ENCODE measurements around the gene HLA-A.

The HLA-A gene

DNA sequence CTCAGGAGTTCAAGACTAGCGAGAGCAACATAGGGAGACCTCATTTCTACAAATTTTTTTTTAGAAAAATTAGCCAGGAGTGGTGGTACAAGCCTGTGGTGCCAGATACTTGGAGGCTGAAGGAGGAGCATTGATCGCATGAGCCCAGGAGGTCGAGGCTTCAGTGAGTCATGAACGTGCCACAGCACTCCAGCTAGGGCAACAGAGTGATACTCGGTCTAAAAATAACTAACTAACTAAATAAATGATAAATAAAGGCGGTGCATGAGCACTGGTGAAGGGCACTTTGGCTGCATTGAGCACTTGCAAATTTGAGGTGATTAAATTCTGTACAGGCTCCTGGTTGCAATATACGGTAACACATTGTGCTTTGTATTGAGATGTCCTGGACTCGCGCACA lies 13.5 kb downstream of the HLA-A start:
- H3K4me2 ChIP-seq (ENCODE audit: low read length), result no peak overlapping the region
- H3K9ac ChIP-seq (ENCODE audit: low read length), result no peak overlapping the region
- no peaks in the 10 kb centered on the region for H3K79me1 ChIP-seq (ENCODE audit: low read length)
- no peak overlapping the region for H3K18ac ChIP-seq (ENCODE audit: low read length)
- DNase-seq, result no peak
- H2BK12ac ChIP-seq (ENCODE audit: low read length), result no peak overlapping the region
- no peak overlapping the region for H3K4me3 ChIP-seq (ENCODE audit: low read depth, low read length)
- no peaks in the 10 kb centered on the region for H3K9me3 ChIP-seq (ENCODE audit: insufficient read depth, low read depth, low read length)
- no peak overlapping the region for H4K12ac ChIP-seq (ENCODE audit: low read depth, low read length)
- H4K91ac ChIP-seq (ENCODE audit: low read depth, low read length), result no peak overlapping the region
- no peak overlapping the region for H2AK5ac ChIP-seq (ENCODE audit: low read length)
- no peaks in the 10 kb centered on the region for H3K79me2 ChIP-seq (ENCODE audit: control insufficient read depth, insufficient read depth, low read length, poor library complexity)
- no CpG with 5 or more reads among the region's 9 CpGs for WGBS (ENCODE audit: extremely low coverage, insufficient coverage, insufficient read length)
- no peak overlapping the region for H2BK5ac ChIP-seq (ENCODE audit: low read depth, low read length, poor library complexity)
- no peaks in the 10 kb centered on the region for H3K4me1 ChIP-seq (ENCODE audit: control insufficient read depth in 1 of 2, insufficient read depth in 2 of 2, low read length in 2 of 2)
- no peak overlapping the region for H4K8ac ChIP-seq (ENCODE audit: low read depth, low read length)
- H3K36me3 ChIP-seq (ENCODE audit: control insufficient read depth in 1 of 2, insufficient read depth in 2 of 2, low read length in 2 of 2), result no peaks in the 10 kb centered on the region
- no peak overlapping the region for H3K14ac ChIP-seq (ENCODE audit: low read length)
- H2BK120ac ChIP-seq (ENCODE audit: insufficient read depth, low read length, poor library complexity), result no peak overlapping the region
- no peak overlapping the region for H3K27ac ChIP-seq (ENCODE audit: low read depth, low read length)
- no peak overlapping the region for H3K23ac ChIP-seq (ENCODE audit: low read length)
- no peak overlapping the region for H2AFZ ChIP-seq (ENCODE audit: insufficient read depth, low read length, poor library complexity)
- H3K4ac ChIP-seq (ENCODE audit: low read depth, low read length), result no peak overlapping the region
- H3K27me3 ChIP-seq (ENCODE audit: insufficient read depth, low read length), result no peaks in the 10 kb centered on the region

DNA sequence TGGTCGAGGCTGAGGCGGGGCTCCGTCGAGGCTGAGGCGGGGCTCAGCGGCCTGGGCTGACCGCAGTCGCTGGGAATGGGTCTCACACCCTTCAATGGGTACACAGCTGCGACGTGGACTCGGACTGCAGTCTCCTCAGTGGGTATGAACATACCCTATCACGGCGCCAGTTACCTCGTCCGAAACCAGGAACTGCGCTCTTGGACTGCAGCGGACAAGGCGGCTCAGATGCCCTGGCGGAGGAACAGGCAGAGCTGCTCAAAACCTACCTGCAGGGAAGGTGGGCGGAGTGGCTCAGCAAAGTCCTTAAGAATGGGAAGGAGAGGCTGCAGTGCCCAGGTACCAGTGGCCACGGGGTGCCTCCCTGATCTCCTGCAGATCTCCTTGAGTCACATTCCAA lies 14.2 kb downstream of the HLA-A start:
- Histone ChIP-seq H3K9ac (ENCODE audit: low read length) (no peak overlapping the region), H4K12ac (ENCODE audit: low read depth, low read length) (no peak overlapping the region), H2BK12ac (ENCODE audit: low read length) (no peak overlapping the region), H3K27ac (ENCODE audit: low read depth, low read length) (no peak overlapping the region), H2BK5ac (ENCODE audit: low read depth, low read length, poor library complexity) (no peak overlapping the region), H3K27me3 (ENCODE audit: insufficient read depth, low read length) (no peaks in the 10 kb centered on the region), H2BK120ac (ENCODE audit: insufficient read depth, low read length, poor library complexity) (no peak overlapping the region), H3K14ac (ENCODE audit: low read length) (no peak overlapping the region), H3K9me3 (ENCODE audit: insufficient read depth, low read depth, low read length) (no peaks in the 10 kb centered on the region), H2AK5ac (ENCODE audit: low read length) (no peak overlapping the region), H3K36me3 (ENCODE audit: control insufficient read depth in 1 of 2, insufficient read depth in 2 of 2, low read length in 2 of 2) (no peaks in the 10 kb centered on the region), H4K8ac (ENCODE audit: low read depth, low read length) (no peak overlapping the region), H3K23ac (ENCODE audit: low read length) (no peak overlapping the region), H3K79me1 (ENCODE audit: low read length) (no peaks in the 10 kb centered on the region), H3K18ac (ENCODE audit: low read length) (no peak overlapping the region), H3K4me3 (ENCODE audit: low read depth, low read length) (no peak overlapping the region), H4K91ac (ENCODE audit: low read depth, low read length) (no peak overlapping the region), H3K79me2 (ENCODE audit: control insufficient read depth, insufficient read depth, low read length, poor library complexity) (no peaks in the 10 kb centered on the region), H3K4me1 (ENCODE audit: control insufficient read depth in 1 of 2, insufficient read depth in 2 of 2, low read length in 2 of 2) (no peaks in the 10 kb centered on the region), H3K4me2 (ENCODE audit: low read length) (no peak overlapping the region), H2AFZ (ENCODE audit: insufficient read depth, low read length, poor library complexity) (no peak overlapping the region), H3K4ac (ENCODE audit: low read depth, low read length) (no peak overlapping the region)
- no CpG with 5 or more reads among the region's 21 CpGs for WGBS (ENCODE audit: extremely low coverage, insufficient coverage, insufficient read length)
- DNase-seq, result no peak

DNA sequence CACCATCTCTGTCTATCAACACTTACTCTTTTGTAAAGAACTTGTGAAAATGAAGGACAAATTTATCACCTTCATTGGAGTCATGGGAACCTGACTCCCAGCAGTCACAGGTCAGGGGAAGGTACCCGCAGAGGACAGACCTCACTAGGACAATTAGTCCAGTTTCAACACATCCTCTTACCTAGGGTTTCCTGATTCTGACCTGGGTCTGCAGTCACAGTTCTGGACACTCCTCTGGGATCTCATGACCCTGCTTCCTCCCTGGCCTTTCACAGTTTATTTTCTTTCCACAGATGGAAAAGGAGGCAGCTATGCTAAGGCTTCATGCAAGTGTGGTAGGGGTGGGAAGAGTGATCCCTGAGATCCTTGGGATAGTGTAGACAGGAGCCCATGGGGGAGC lies 15.7 kb downstream of the HLA-A start:
- Histone ChIP-seq H3K18ac (ENCODE audit: low read length) (no peak overlapping the region), H3K4me2 (ENCODE audit: low read length) (no peak overlapping the region), H3K14ac (ENCODE audit: low read length) (no peak overlapping the region), H3K27me3 (ENCODE audit: insufficient read depth, low read length) (no peaks in the 10 kb centered on the region), H3K4me1 (ENCODE audit: control insufficient read depth in 1 of 2, insufficient read depth in 2 of 2, low read length in 2 of 2) (no peaks in the 10 kb centered on the region), H3K79me1 (ENCODE audit: low read length) (no peaks in the 10 kb centered on the region), H4K91ac (ENCODE audit: low read depth, low read length) (no peak overlapping the region), H3K27ac (ENCODE audit: low read depth, low read length) (no peak overlapping the region), H4K12ac (ENCODE audit: low read depth, low read length) (no peak overlapping the region), H2AFZ (ENCODE audit: insufficient read depth, low read length, poor library complexity) (no peak overlapping the region), H2BK5ac (ENCODE audit: low read depth, low read length, poor library complexity) (no peak overlapping the region), H3K9ac (ENCODE audit: low read length) (no peak overlapping the region), H2BK120ac (ENCODE audit: insufficient read depth, low read length, poor library complexity) (no peak overlapping the region), H3K23ac (ENCODE audit: low read length) (no peak overlapping the region), H2AK5ac (ENCODE audit: low read length) (no peak overlapping the region), H2BK12ac (ENCODE audit: low read length) (no peak overlapping the region), H4K8ac (ENCODE audit: low read depth, low read length) (no peak overlapping the region), H3K79me2 (ENCODE audit: control insufficient read depth, insufficient read depth, low read length, poor library complexity) (no peaks in the 10 kb centered on the region), H3K4me3 (ENCODE audit: low read depth, low read length) (no peak overlapping the region), H3K4ac (ENCODE audit: low read depth, low read length) (no peak overlapping the region), H3K9me3 (ENCODE audit: insufficient read depth, low read depth, low read length) (peaks cover 2% of the 10 kb centered on the region), H3K36me3 (ENCODE audit: control insufficient read depth in 1 of 2, insufficient read depth in 2 of 2, low read length in 2 of 2) (no peaks in the 10 kb centered on the region)
- no peak for DNase-seq
- WGBS (ENCODE audit: extremely low coverage, insufficient coverage, insufficient read length), result no CpG with 5 or more reads among the region's 1 CpG

DNA sequence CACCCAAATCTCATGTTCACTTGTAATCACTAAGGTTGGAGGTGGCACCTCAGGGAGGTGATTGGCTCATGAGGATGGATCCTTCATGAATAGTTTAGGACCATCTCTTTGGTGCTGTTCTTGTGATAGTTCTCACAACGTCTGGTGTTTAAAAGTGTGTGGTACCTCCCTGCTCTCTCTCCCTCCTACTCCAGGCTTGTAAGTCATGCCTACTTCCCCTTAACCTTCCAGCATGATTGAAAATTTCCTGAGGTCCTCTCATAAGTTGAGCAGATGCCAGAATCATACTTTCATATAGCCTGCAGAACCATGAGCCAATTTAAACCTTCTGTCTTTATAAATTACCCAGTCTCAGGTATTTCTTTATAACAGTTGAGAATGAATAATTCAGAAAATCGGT lies 16.6 kb downstream of the HLA-A start:
- no peaks in the 10 kb centered on the region for H3K27me3 ChIP-seq (ENCODE audit: insufficient read depth, low read length)

More for the DNA sequence above, 16.6 kb downstream of the HLA-A start:
- H3K36me3 ChIP-seq (ENCODE audit: control insufficient read depth in 1 of 2, insufficient read depth in 2 of 2, low read length in 2 of 2), result no peaks in the 10 kb centered on the region
- no peak overlapping the region for H3K27ac ChIP-seq (ENCODE audit: low read depth, low read length)
- no peak for DNase-seq
- H3K4ac ChIP-seq (ENCODE audit: low read depth, low read length), result no peak overlapping the region
- no peak overlapping the region for H3K4me2 ChIP-seq (ENCODE audit: low read length)
- no peak overlapping the region for H2AFZ ChIP-seq (ENCODE audit: insufficient read depth, low read length, poor library complexity)
- peaks cover 2% of the 10 kb centered on the region for H3K9me3 ChIP-seq (ENCODE audit: insufficient read depth, low read depth, low read length)
- H3K23ac ChIP-seq (ENCODE audit: low read length), result no peak overlapping the region
- H2BK12ac ChIP-seq (ENCODE audit: low read length), result no peak overlapping the region
- no peak overlapping the region for H3K14ac ChIP-seq (ENCODE audit: low read length)
- no peak overlapping the region for H3K4me3 ChIP-seq (ENCODE audit: low read depth, low read length)
- no peaks in the 10 kb centered on the region for H3K4me1 ChIP-seq (ENCODE audit: control insufficient read depth in 1 of 2, insufficient read depth in 2 of 2, low read length in 2 of 2)
- no peak overlapping the region for H2BK5ac ChIP-seq (ENCODE audit: low read depth, low read length, poor library complexity)
- H4K91ac ChIP-seq (ENCODE audit: low read depth, low read length), result no peak overlapping the region
- no peaks in the 10 kb centered on the region for H3K79me1 ChIP-seq (ENCODE audit: low read length)
- H2AK5ac ChIP-seq (ENCODE audit: low read length), result no peak overlapping the region
- H3K18ac ChIP-seq (ENCODE audit: low read length), result no peak overlapping the region
- no peak overlapping the region for H4K12ac ChIP-seq (ENCODE audit: low read depth, low read length)
- H2BK120ac ChIP-seq (ENCODE audit: insufficient read depth, low read length, poor library complexity), result no peak overlapping the region
- no peak overlapping the region for H4K8ac ChIP-seq (ENCODE audit: low read depth, low read length)
- H3K9ac ChIP-seq (ENCODE audit: low read length), result no peak overlapping the region
- H3K79me2 ChIP-seq (ENCODE audit: control insufficient read depth, insufficient read depth, low read length, poor library complexity), result no peaks in the 10 kb centered on the region
- WGBS (ENCODE audit: extremely low coverage, insufficient coverage, insufficient read length), result no CpG with 5 or more reads among the region's 2 CpGs

All from trophoblast cell (in vitro differentiated cells and primary cell).